ENCODE results near the gene OIP5.

DNA sequence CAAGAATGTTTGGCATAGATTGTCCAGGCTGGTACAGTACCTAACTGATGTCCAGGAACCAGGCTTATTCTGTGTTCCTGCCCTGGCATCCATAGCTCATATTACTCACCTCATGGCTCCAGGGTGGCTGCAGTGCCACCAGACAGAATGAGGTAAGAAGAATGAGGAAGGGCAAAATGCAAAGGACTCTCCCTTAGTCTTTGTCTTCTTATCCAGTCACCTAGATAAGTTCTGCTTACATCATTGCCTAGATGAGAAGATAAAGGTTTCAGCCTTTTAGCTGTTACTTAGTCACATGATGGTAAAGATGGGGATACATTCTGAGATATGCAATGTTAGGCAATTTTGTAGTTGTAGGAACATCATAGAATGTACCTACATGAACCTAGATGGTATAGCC is 55.6 kb downstream of the OIP5 start:
- TF ChIP-seq, protein P1, sequence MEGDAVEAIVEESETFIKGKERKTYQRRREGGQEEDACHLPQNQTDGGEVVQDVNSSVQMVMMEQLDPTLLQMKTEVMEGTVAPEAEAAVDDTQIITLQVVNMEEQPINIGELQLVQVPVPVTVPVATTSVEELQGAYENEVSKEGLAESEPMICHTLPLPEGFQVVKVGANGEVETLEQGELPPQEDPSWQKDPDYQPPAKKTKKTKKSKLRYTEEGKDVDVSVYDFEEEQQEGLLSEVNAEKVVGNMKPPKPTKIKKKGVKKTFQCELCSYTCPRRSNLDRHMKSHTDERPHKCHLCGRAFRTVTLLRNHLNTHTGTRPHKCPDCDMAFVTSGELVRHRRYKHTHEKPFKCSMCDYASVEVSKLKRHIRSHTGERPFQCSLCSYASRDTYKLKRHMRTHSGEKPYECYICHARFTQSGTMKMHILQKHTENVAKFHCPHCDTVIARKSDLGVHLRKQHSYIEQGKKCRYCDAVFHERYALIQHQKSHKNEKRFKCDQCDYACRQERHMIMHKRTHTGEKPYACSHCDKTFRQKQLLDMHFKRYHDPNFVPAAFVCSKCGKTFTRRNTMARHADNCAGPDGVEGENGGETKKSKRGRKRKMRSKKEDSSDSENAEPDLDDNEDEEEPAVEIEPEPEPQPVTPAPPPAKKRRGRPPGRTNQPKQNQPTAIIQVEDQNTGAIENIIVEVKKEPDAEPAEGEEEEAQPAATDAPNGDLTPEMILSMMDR (IDR thresholded peaks at IDR 0.05; ENCODE audit: low read depth, low read length): no peak
- no peak for TF ChIP-seq EZH2phosphoT487 (IDR thresholded peaks at IDR 0.05; ENCODE audit: low read depth)

Data from OCI-LY3 (cell line).